Stimulated activated CD8-positive, alpha-beta memory T cell treated with anti-CD3 and anti-CD28 coated beads, Interleukin-12 subunit alpha, Interleukin-12 subunit beta, amount 100 ng/mL, for 4 hours (primary cell): ENCODE data around the gene YBX1.
"Not testable (repeated sequence)": the region's sequence is repeated elsewhere in the genome, so short reads cannot be mapped to it uniquely, and the experiment has no call there.

ENCODE experiments used
- DNase-seq: peaks from one replicate; pipeline ENCODE4 v3.0.0-alpha.2; 2020; ENCODE audit warnings: low read depth

The YBX1 gene

GRCh38 chr1:42690477-42691156, 8.4 kb downstream of the YBX1 start:
- no peak for DNase-seq

- no peak for DNase-seq
These were observed 8.9 kb downstream of the YBX1 start for GRCh38 chr1:42691157-42691498.

- no peak for DNase-seq
These were observed 10.2 kb downstream of the YBX1 start for GRCh38 chr1:42692461-42692860.

DNA sequence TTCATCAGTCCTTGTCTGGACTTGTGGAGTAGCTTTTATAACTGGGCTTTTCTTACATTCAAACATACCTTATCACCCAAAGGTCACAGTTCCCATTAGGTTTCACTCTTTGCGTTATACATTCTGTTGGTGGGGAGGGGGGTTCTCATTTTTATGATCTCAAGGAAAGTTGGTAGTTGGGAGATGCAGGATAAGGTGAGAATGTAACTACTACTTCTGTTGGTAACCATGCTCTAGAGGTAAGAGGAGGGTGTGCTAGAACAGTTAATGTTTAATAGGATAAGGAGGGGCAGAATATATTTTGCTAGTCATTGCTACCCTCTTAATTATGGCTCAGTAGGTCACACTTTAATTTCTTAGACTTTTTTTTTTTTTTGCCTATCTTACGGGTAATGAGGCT, 10.7 kb downstream of the YBX1 start:
- DNase-seq: no peak

- no peak for DNase-seq
These were observed 16.0 kb downstream of the YBX1 start for GRCh38 chr1:42698081-42698813.

DNA sequence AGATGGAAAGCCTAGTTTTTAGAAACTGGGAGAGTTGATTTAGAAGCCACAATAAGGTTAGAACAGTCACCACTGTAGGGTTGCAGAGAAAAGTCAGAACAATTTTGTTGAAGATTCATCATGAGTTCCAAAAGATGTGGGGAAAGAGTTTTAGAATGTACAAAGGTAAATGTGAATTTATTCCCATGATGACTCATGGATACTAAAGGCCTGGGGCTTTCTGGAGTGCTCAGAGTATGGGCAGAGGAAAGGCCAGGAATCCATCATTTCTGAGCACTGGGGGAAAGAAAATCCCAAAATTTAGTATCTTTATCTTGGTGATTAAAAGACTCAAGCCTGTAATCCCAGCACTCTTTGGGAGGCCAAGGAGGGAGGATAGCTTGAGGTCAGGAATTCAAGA, 17.8 kb downstream of the YBX1 start:
- no peak for DNase-seq

GRCh38 chr1:42703888-42704464, 21.8 kb downstream of the YBX1 start:
- DNase-seq: no peak

GRCh38 chr1:42712808-42713207, 30.6 kb downstream of the YBX1 start:
- not testable (repeated sequence) for DNase-seq

DNA sequence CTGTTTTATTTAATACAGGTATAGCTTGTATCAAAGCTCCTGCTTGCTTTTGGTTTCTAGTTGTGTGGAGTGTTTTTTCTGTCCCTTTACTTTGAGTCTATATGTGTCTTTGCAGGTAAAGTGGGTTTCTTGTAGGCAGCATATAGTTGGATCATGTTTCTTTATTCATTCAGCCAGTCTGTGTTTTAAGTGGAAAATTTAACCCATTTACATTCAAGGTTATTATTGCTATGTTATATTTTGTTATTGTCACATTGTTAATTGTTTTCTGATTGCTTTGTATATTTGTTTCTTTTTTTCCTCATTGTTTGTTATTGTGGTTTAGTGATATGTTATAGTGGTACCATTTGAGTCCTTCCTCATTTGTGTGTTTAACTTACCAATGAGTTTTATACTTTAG, 31.1 kb downstream of the YBX1 start:
- no peak for DNase-seq

GRCh38 chr1:42714441-42714840, 32.2 kb downstream of the YBX1 start:
- not testable (repeated sequence) for DNase-seq

DNA sequence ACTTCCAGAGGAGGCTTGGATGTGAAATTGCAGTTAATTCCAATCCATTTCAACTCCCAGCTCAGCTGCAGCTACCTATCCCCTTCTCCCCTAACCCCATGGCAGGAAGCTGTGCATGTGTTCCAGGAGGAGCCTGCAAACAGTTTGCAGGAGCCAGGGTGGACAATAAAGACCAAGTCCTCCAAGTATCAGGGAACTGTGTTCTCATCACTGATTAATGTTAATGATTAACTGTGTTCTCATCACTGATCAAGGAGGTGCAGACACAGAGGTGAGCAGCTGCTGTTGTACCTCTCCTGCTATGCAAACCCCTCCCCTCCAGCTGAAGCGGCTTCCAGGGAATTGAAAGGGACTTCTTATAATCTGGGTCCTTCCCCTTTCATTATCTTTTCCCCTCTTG, 38.6 kb downstream of the YBX1 start:
- DNase-seq: no peak

DNA sequence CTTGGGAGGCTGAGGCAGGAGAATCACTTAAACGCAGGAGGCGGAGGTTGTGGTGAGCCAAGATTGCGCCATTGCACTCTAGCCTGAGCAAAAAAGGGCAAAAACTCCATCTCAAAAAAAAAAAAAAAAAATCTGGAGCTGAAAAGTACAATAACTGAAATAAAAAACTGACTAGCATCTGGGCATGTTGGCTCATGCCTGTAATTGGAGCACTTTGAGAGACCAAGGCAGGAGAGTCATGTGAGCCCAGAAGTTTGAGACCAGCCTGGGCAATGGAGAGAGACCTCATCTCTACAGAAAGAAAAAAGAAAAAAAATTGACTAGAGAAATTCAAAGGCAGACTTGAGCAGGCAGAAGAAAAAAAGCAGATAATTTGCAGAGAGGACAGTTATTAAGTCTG, 39.7 kb downstream of the YBX1 start:
- DNase-seq: no peak

DNA sequence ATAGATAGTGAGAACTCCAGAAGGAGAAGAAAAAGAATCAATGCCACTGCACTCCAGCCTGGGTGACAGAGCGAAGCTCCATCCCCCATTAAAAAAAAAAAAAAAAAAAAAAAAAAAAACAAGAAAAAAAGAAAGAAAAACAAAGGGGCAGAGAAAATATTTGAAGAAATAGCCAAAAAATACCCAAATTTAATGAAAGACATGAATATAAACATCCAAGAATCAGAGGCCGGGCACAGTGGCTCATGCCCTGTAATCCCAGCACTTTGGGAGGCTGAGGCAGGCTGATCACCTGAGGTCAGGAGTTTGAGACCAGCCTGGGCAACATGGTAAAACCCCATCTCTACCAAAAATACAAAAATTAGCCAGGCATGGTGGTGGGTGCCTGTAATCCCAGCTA, 40.2 kb downstream of the YBX1 start:
- DNase-seq: not testable (repeated sequence)

GRCh38 chr1:42723511-42723910, 41.3 kb downstream of the YBX1 start:
- no peak for DNase-seq

GRCh38 chr1:42725820-42726219, 43.6 kb downstream of the YBX1 start:
- DNase-seq: not testable (repeated sequence)

DNA sequence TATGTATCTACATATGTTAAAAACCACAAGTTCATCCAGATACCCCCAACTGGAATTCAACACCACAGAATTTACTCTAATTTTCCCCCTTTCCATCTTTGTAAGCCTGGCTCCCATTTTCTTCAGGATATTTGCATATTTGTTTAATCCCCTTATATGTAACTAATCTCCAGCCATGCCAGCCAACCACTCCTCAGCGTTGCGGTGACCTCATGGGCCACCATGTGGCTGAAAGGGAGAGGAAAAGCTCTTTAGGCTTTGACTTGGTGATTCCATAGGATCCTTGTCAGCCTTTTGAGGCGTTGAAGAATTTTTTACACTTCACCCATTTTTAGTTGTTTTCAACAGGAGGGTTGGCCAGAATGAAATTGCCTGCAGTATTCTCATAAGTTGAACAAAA, 47.8 kb downstream of the YBX1 start:
- DNase-seq: no peak

- peak; percentile 18 for DNase-seq
These were observed 48.8 kb downstream of the YBX1 start for GRCh38 chr1:42730988-42731387.

DNA sequence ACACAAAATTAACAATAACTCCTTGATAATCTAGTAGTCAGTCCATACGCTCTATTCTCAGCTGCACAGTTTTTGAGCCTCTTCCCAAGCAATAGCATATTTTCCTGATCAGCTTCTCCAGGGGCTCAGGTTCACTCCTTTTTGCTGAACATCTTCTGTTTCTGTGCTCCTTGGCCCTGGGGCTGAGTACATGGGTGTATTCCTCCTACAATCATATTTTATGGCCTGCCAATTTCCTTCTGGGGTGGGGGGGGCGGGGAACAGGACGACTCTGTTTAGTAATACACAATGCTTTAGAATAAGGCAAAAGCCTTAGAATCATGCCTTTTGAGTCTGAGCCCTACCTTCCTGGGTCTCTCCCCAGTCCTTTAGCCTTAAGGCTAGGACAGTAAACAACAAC, 49.4 kb downstream of the YBX1 start:
- no peak for DNase-seq

DNA sequence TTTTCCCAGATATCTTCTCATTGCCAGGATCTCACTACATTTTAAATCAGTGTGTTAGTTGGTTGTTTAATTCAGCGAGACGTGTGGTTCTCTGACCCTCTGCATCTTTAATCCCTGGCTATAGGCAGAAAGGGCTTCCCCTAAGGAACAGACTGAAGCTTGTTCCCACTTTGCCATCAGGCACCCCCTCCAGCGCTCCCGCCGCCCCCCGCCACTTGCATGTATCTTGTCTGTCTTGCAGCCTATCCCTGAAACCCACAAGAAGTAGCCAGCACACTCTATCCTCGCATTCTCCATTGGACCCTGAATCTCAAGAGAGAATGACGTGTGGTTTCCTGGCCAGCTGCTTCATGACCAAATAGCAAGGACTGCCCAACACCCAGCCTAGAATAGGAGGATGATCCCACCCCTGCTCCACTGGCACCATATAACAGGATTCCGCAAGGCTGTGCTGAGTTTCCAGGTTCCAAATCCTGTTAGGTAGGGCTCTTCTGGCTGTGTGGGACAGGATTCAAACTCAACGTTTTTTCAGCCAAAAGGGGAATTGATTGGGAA, 50.0 kb downstream of the YBX1 start:
- no peak for DNase-seq

DNA sequence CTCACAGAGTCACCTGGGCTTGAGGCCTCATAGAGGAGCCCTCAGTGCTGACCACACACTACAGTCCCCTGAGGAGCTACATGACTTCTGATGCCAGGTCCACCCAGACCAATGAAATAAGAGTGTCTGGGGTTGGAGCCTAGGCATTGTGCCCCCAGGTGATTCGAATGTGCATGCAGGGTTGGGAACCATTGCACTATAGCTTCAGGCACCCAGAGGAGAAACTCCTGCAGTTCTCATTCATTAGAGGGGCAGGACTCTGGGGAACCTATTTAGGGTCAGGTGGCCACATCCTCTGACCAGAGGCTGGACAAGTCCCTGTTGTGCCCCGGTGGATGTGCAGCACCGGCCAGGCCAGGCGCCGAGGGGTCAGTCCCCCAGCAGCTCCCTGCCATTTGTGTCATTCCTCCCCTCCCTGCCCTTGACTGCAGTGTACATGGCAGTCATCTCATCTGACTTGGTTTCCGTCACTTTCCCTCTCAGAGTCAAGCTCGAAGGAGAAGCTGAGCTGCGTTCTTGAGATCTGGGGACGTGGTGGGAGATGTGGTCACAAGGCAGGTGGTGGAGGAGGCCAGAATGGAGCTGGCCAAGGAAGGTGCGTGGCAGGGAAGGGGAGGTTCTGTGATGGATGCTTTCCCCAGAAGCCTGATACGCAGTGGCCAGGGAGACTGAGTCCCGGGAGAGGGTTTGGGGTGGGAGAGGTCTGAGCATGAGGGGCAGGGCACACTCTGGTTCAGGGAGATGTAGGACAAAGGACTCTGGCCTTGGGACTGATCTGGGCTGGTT, 51.4 kb downstream of the YBX1 start:
- no peak for DNase-seq

DNA sequence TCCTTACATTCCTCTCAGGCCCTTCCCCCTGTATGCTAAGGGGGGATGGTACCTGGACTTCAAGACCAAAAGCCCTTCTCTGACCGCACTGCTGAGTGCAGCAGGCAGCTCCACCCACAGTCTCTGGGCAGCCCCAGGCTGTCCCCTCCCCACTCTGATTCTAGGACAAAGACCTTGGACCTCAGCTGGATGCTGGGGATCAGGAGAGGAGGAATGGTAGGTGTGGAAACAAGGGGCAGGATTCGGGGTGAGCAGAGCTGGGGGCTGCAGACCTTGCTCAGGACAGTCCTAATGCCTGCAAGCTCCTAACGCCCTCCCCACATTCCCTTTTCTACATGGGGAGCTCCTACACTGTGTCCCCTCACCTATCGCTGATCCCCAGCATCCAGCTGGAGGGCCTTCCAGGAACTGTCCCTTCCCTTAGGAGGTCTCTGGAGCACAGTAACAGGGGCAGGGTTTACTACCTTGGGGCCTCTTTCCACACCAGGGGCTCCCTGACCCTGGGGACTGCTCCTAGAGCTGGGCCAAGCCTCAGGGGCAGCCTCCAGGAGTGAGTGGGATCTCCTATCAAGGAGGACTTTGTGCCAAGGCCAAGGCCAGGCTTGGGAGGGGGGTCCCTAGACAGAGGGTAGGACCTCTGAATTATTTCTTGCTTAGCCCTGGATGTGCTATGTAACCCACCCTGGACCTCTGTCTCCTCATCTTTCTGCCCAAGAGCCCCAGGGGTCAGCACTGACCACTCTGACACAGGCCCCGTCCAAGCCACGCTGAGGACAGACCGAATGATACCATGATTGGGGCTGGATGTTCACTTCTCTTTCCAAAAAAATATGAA, 52.2 kb downstream of the YBX1 start:
- DNase-seq: no peak

GRCh38 chr1:42735056-42735455, 52.8 kb downstream of the YBX1 start:
- DNase-seq: no peak
